Ectodermal cell (in vitro differentiated cells): ENCODE measurements around the gene KIAA1328.
A peak's percentile ranks its signal among the peaks of the same experiment; 100 is the strongest.

Source experiments
- H3K27ac ChIP-seq: 2 replicates; pipeline ENCODE4 v1.7.0; 2013; ENCODE audit warnings: mild to moderate bottlenecking, low read depth, low read length; ENCODE audit not compliant: insufficient read depth, poor library complexity, severe bottlenecking
- H3K27me3 ChIP-seq: 2 replicates; pipeline ENCODE4 v1.7.0; 2013; ENCODE audit warnings: mild to moderate bottlenecking, low read length; ENCODE audit not compliant: insufficient read depth, control insufficient read depth, poor library complexity, severe bottlenecking
- H3K36me3 ChIP-seq: one replicate; pipeline ENCODE4 v1.7.0; 2013; ENCODE audit warnings: low read length; ENCODE audit not compliant: control insufficient read depth, insufficient read depth
- H3K4me1 ChIP-seq: one replicate; pipeline ENCODE4 v1.7.0; 2013; ENCODE audit warnings: low read length; ENCODE audit not compliant: control insufficient read depth, insufficient read depth
- H3K4me3 ChIP-seq: 2 replicates; pipeline ENCODE4 v1.7.0; 2013; ENCODE audit warnings: low read depth, low read length, control low read depth; ENCODE audit not compliant: insufficient read depth
- H3K9me3 ChIP-seq: 2 replicates; pipeline ENCODE4 v1.7.0; 2013; ENCODE audit warnings: mild to moderate bottlenecking, low read length, moderate library complexity; ENCODE audit not compliant: control insufficient read depth
- WGBS, 2 experiments: methylation state at CpG; one replicate each; pipeline ENCODE4 v1.1.7; 2013; ENCODE audit warnings: missing lambda C conversion rate in 2 of 2; 5-methylcytosine and 5-hydroxymethylcytosine counted together

Gene KIAA1328

GRCh38 chr18:37251679-37252078, 422.8 kb downstream of the KIAA1328 start:
- no peaks in the 10 kb centered on the region for H3K9me3 ChIP-seq
- 78 to 82% methylated on average over 3 of the region's 3 CpGs for WGBS, 2 experiments
- no peak overlapping the region for H3K27ac ChIP-seq
- H3K4me1 ChIP-seq: peaks cover 5% of the 10 kb centered on the region
- H3K27me3 ChIP-seq: peaks cover 44% of the 10 kb centered on the region
- H3K4me3 ChIP-seq: no peak overlapping the region
- no peaks in the 10 kb centered on the region for H3K36me3 ChIP-seq

GRCh38 chr18:37252342-37252741, 423.4 kb downstream of the KIAA1328 start:
- WGBS, 2 experiments: 92% methylated on average over 3 of the region's 3 CpGs
- Histone ChIP-seq H3K27me3 (peaks cover 44% of the 10 kb centered on the region), H3K4me1 (peaks cover 5% of the 10 kb centered on the region), H3K9me3 (no peaks in the 10 kb centered on the region), H3K4me3 (no peak overlapping the region), H3K27ac (no peak overlapping the region), H3K36me3 (no peaks in the 10 kb centered on the region)

GRCh38 chr18:37252854-37253393, 424.0 kb downstream of the KIAA1328 start:
- Histone ChIP-seq H3K4me1 (peaks cover 5% of the 10 kb centered on the region), H3K4me3 (peak overlapping the region; percentile 54), H3K27me3 (peaks cover 44% of the 10 kb centered on the region), H3K9me3 (no peaks in the 10 kb centered on the region), H3K36me3 (no peaks in the 10 kb centered on the region), H3K27ac (no peak overlapping the region)
- WGBS, 2 experiments: 62 to 66% methylated on average over 12 of the region's 12 CpGs

GRCh38 chr18:37253394-37254235, 424.7 kb downstream of the KIAA1328 start:
- peaks cover 5% of the 10 kb centered on the region for H3K4me1 ChIP-seq
- peaks cover 44% of the 10 kb centered on the region for H3K27me3 ChIP-seq
- no peak overlapping the region for H3K27ac ChIP-seq
- H3K9me3 ChIP-seq: no peaks in the 10 kb centered on the region
- H3K36me3 ChIP-seq: no peaks in the 10 kb centered on the region
- H3K4me3 ChIP-seq: peak overlapping the region; percentile 54
- WGBS, 2 experiments: 2% methylated on average over 83 of the region's 83 CpGs

- WGBS, 2 experiments: 7% methylated on average over 49 of the region's 49 CpGs
- Histone ChIP-seq H3K9me3 (no peaks in the 10 kb centered on the region), H3K4me1 (peaks cover 5% of the 10 kb centered on the region), H3K36me3 (no peaks in the 10 kb centered on the region), H3K4me3 (peak overlapping the region; percentile 54), H3K27ac (no peak overlapping the region), H3K27me3 (peaks cover 44% of the 10 kb centered on the region)
Measured at GRCh38 chr18:37254236-37254754, 425.4 kb downstream of the KIAA1328 start.

- peaks cover 5% of the 10 kb centered on the region for H3K4me1 ChIP-seq
- no peaks in the 10 kb centered on the region for H3K36me3 ChIP-seq
- H3K9me3 ChIP-seq: no peaks in the 10 kb centered on the region
- H3K27me3 ChIP-seq: peaks cover 44% of the 10 kb centered on the region
- no peak overlapping the region for H3K4me3 ChIP-seq
- 86 to 88% methylated on average over 12 of the region's 12 CpGs for WGBS, 2 experiments
- no peak overlapping the region for H3K27ac ChIP-seq
Measured at GRCh38 chr18:37254973-37255372, 426.0 kb downstream of the KIAA1328 start.

GRCh38 chr18:37258131-37258530, 429.2 kb downstream of the KIAA1328 start:
- Histone ChIP-seq H3K27ac (no peak overlapping the region), H3K4me1 (peaks cover 3% of the 10 kb centered on the region), H3K27me3 (peaks cover 29% of the 10 kb centered on the region), H3K9me3 (no peaks in the 10 kb centered on the region), H3K36me3 (no peaks in the 10 kb centered on the region), H3K4me3 (no peak overlapping the region)
- 78 to 87% methylated on average over 9 of the region's 9 CpGs for WGBS, 2 experiments

GRCh38 chr18:37258819-37259218, 429.9 kb downstream of the KIAA1328 start:
- H3K27me3 ChIP-seq: peaks cover 22% of the 10 kb centered on the region
- no peaks in the 10 kb centered on the region for H3K4me1 ChIP-seq
- H3K4me3 ChIP-seq: no peak overlapping the region
- no peak overlapping the region for H3K27ac ChIP-seq
- H3K36me3 ChIP-seq: no peaks in the 10 kb centered on the region
- no peaks in the 10 kb centered on the region for H3K9me3 ChIP-seq
- WGBS, 2 experiments: 82 to 87% methylated on average over 11 of the region's 11 CpGs

- Histone ChIP-seq H3K9me3 (no peaks in the 10 kb centered on the region), H3K27ac (no peak overlapping the region), H3K27me3 (peaks cover 15% of the 10 kb centered on the region), H3K4me3 (no peak overlapping the region), H3K4me1 (no peaks in the 10 kb centered on the region), H3K36me3 (no peaks in the 10 kb centered on the region)
- WGBS, 2 experiments: 93% methylated on average over 5 of the region's 5 CpGs
Measured at GRCh38 chr18:37259711-37260110, 430.8 kb downstream of the KIAA1328 start.

- no peaks in the 10 kb centered on the region for H3K36me3 ChIP-seq
Measured at GRCh38 chr18:37260367-37261093, 431.6 kb downstream of the KIAA1328 start.

More at GRCh38 chr18:37260367-37261093, 431.6 kb downstream of the KIAA1328 start:
- no peaks in the 10 kb centered on the region for H3K4me1 ChIP-seq
- peaks cover 7% of the 10 kb centered on the region for H3K27me3 ChIP-seq
- 87 to 90% methylated on average over 10 of the region's 10 CpGs for WGBS, 2 experiments
- H3K27ac ChIP-seq: no peak overlapping the region
- H3K9me3 ChIP-seq: no peaks in the 10 kb centered on the region
- no peak overlapping the region for H3K4me3 ChIP-seq
